ENCODE measurements around the gene SPAG16.

- TF ChIP-seq USF1 (IDR thresholded peaks at IDR 0.05; ENCODE audit: borderline replicate concordance, low read depth) (no peak), CTCF (IDR thresholded peaks at IDR 0.05) (no peak), EP300 (IDR thresholded peaks at IDR 0.05; ENCODE audit: borderline replicate concordance in 1 of 2, low read depth in 1 of 2, low read length in 1 of 2) (no peak), POLR2AphosphoS5 (IDR thresholded peaks at IDR 0.05; ENCODE audit: low read depth, low read length) (no peak), TAF1 (IDR thresholded peaks at IDR 0.05; ENCODE audit: borderline replicate concordance, low read depth, low read length) (no peak), ELF1 (IDR thresholded peaks at IDR 0.05) (no peak), MEF2A (IDR thresholded peaks at IDR 0.05; ENCODE audit: borderline replicate concordance, low read depth) (no peak), PBX3 (IDR thresholded peaks at IDR 0.05) (no peak), FOXJ3 (CRISPR knock-in tag; IDR thresholded peaks at IDR 0.05) (no peak), TCF12 (IDR thresholded peaks at IDR 0.05) (no peak), YY1 (IDR thresholded peaks at IDR 0.05; ENCODE audit: low read depth) (no peak), REST (IDR thresholded peaks at IDR 0.05; ENCODE audit: low read depth, low read length) (no peak)
These were observed 1076.9 kb downstream of the SPAG16 start for GRCh38 chr2:214361116-214361515.
